Activated naive CD4-positive, alpha-beta T cell treated with anti-CD3 and anti-CD28 coated beads, Interleukin-2, amount 50 U/mL, for 16 hours (primary cell): Measurements from ENCODE around the gene PDIA2.
"Not testable (repeated sequence)": the region's sequence is repeated elsewhere in the genome, so short reads cannot be mapped to it uniquely, and the experiment has no call there.

Experiments used
- DNase-seq: peaks from one replicate; pipeline ENCODE4 v3.0.0-alpha.2; 2020

PDIA2 gene

GRCh38 chr16:303760-304505 lies 21.0 kb downstream of the PDIA2 start:
- DNase-seq, result no peak

GRCh38 chr16:305916-306626 lies 23.1 kb downstream of the PDIA2 start:
- no peak for DNase-seq

GRCh38 chr16:306911-307370 lies 24.0 kb downstream of the PDIA2 start:
- DNase-seq, result no peak

GRCh38 chr16:307691-308312 lies 24.8 kb downstream of the PDIA2 start:
- DNase-seq, result no peak

- DNase-seq, result no peak
Observed at GRCh38 chr16:309476-309875, 26.5 kb downstream of the PDIA2 start.

GRCh38 chr16:311725-312124 lies 28.8 kb downstream of the PDIA2 start:
- DNase-seq, result no peak

- no peak for DNase-seq
Observed at GRCh38 chr16:314351-314750, 31.4 kb downstream of the PDIA2 start.

GRCh38 chr16:314795-315299 lies 31.9 kb downstream of the PDIA2 start:
- no peak for DNase-seq

- no peak for DNase-seq
Observed at GRCh38 chr16:316741-317464, 33.9 kb downstream of the PDIA2 start.

- DNase-seq, result no peak
Observed at GRCh38 chr16:317583-317982, 34.6 kb downstream of the PDIA2 start.

- DNase-seq, result no peak
Observed at GRCh38 chr16:318628-319027, 35.7 kb downstream of the PDIA2 start.

GRCh38 chr16:320206-320605 lies 37.2 kb downstream of the PDIA2 start:
- no peak for DNase-seq

- DNase-seq, result no peak
Observed at GRCh38 chr16:321532-321931, 38.6 kb downstream of the PDIA2 start.

- DNase-seq, result no peak
Observed at GRCh38 chr16:322476-323143, 39.6 kb downstream of the PDIA2 start.

GRCh38 chr16:324201-324450 lies 41.2 kb downstream of the PDIA2 start:
- no peak for DNase-seq

GRCh38 chr16:324451-325334 lies 41.7 kb downstream of the PDIA2 start:
- peak; percentile 43 for DNase-seq

GRCh38 chr16:325375-326145 lies 42.6 kb downstream of the PDIA2 start:
- no peak for DNase-seq

- DNase-seq, result no peak
Observed at GRCh38 chr16:330741-331140, 47.8 kb downstream of the PDIA2 start.

GRCh38 chr16:331181-331814 lies 48.3 kb downstream of the PDIA2 start:
- not testable (repeated sequence) for DNase-seq

- DNase-seq, result no peak
Observed at GRCh38 chr16:333406-334094, 50.6 kb downstream of the PDIA2 start.
